ENCODE results near the gene SIGLEC12.

GRCh38 chr19:51546107-51546649 is 44.6 kb upstream of the SIGLEC12 start:
- TF ChIP-seq CTCF (IDR thresholded peaks at IDR 0.05) (no peak), POLR2AphosphoS5 (IDR thresholded peaks at IDR 0.05; ENCODE audit: low read depth, low read length) (no peak), TCF7L2 (IDR thresholded peaks at IDR 0.05; ENCODE audit: low read depth, low read length) (no peak), SIN3A (IDR thresholded peaks at IDR 0.05; ENCODE audit: borderline replicate concordance, insufficient read depth, low read depth, low read length) (no peak), REST (IDR thresholded peaks at IDR 0.05; ENCODE audit: insufficient read depth in 1 of 2, low read depth in 2 of 2, low read length in 1 of 2) (no peak)

All from Panc1 (cell line).